Measurements from ENCODE around the gene CTNNBIP1. TPM values are rescaled to one million over a fixed set of nuclear protein-coding genes. Genes with fewer than 3 reads are reported as not detected.

CTNNBIP1 gene
- total and polyA plus RNA-seq, 2 donors (not counting 1 experiment from before 2014, with no cell fraction given): 6.9 to 8.7 TPM

DNA sequence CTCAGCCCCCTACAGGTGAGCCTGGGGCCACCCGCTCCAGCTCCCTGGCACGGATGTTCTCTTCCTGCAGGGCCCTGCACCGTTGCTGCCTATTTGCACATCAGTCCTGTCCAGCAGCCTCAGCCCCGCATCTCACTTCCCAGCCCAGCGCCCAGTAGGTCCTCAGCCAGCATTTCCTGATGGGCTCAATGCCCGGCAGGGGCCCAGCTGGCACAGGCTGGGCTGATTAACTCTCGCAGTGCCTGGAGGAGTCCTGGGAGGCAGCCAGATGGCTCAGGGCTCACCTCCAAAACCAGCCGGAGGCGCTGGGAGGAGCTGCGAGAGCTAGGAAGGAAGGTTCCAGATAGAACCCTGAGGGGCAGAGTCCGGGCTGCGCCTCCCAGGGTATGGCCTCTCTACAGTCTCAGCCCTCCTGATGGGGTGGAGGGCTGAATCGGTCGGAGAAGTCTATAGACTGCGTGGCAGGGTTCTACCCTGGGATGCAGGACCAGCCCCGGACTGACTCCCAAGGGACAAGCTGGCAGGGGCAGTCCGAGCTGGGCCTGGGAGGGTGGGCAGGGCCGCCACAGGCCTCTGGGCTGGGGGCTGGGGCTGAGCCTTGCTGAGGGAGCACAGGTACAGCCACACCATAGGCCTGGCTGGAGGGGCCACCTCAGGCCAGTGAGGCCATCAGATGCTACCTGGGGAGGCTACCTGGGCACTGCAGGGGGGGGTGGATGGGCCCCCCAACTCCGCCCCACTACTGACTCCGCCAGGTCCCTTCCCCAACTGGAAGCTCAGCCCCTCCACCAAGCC lies 67.1 kb downstream of the CTNNBIP1 start:
- POLR2A ChIA-PET: interaction anchor here (0.6 kb wide), 2 partner anchors 24 to 186 kb away, joined by 7 to 11 read pairs; no protein-coding TSS in a partner anchor
- no peak overlapping the region for H2AFZ ChIP-seq (ENCODE audit: insufficient read depth, low read depth, low read length, poor library complexity, severe bottlenecking)

More for the DNA sequence above, 67.1 kb downstream of the CTNNBIP1 start:
- H3K79me2 ChIP-seq (ENCODE audit: control insufficient read depth, insufficient read depth, low read length): no peaks in the 10 kb centered on the region
- peaks cover 0 to 5% (median 0%) of the 10 kb centered on the region in 3 donors for H3K9me3 ChIP-seq (ENCODE audit: control extremely low read depth in 1 of 3, control insufficient read depth in 2 of 3, insufficient read depth in 1 of 3, low read length in 2 of 3)
- H3K36me3 ChIP-seq (replicated peaks in 1 of 2; ENCODE audit: control extremely low read depth in 1 of 2, control insufficient read depth in 1 of 2, extremely low read depth in 1 of 2, insufficient read depth in 2 of 2, low read length in 1 of 2): no peaks in the 10 kb centered on the region
- peaks cover 5% of the 10 kb centered on the region for H3K4me1 Mint-ChIP-seq
- TF ChIP-seq CTCF (IDR thresholded peaks at IDR 0.05): no peak
- TF ChIP-seq EZH2 (IDR thresholded peaks at IDR 0.05; ENCODE audit: borderline replicate concordance, insufficient read depth, low read depth, low read length, poor library complexity, severe bottlenecking): no peak
- no peak overlapping the region for H3K27ac Mint-ChIP-seq
- H3K4me2 ChIP-seq (replicated peaks; ENCODE audit: low read depth, low read length, poor library complexity, severe bottlenecking): no peak overlapping the region
- CTCF ChIA-PET: no interaction called here
- ATAC-seq (ENCODE audit: low read depth) (no peak), DNase-seq (no peak)
- no peaks in the 10 kb centered on the region for H4K20me1 ChIP-seq (ENCODE audit: control insufficient read depth, insufficient read depth, low read length, poor library complexity, severe bottlenecking)
- no peaks in the 10 kb centered on the region for H3K9me3 Mint-ChIP-seq (ENCODE audit: insufficient read depth)
- peaks cover 0 to 3% of the 10 kb centered on the region in 2 donors for H3K4me1 ChIP-seq (ENCODE audit: control insufficient read depth in 2 of 2, insufficient read depth in 2 of 2, low read length in 2 of 2)
- intact Hi-C loops (cut with micrococcal nuclease): no loop called here
- no peak overlapping the region for H3K9ac ChIP-seq (ENCODE audit: low read length)
- no peak overlapping the region for H3K4me3 ChIP-seq (ENCODE audit: control extremely low read depth in 1 of 5, extremely low read depth in 1 of 5, insufficient read depth in 1 of 5, low read depth in 2 of 5, low read length in 4 of 5)
- no peak overlapping the region for H3K27ac ChIP-seq (ENCODE audit: low read length in 2 of 2)
- 94% methylated on average over 17 of the region's 20 CpGs for WGBS (ENCODE audit: insufficient coverage)
- no peaks in the 10 kb centered on the region for H3K27me3 ChIP-seq (replicated peaks in 1 of 4; ENCODE audit: control extremely low read depth in 1 of 4, control insufficient read depth in 3 of 4, insufficient read depth in 4 of 4, low read length in 3 of 4)
- no peaks in the 10 kb centered on the region for H3K27me3 Mint-ChIP-seq
- no peak overlapping the region for H3K4me3 Mint-ChIP-seq
